Left lung (tissue), 10 donors: Measurements from ENCODE around the gene IL27RA. TPM values are rescaled to one million over a fixed set of nuclear protein-coding genes. Genes with fewer than 3 reads are reported as not detected.

Experiments used
- ATAC-seq: fragments of 200-7000 bp; cut with Tn5 transposase; one replicate; pipeline ENCODE4 v1.9.1; 2020; ENCODE audit warnings: moderate library complexity
- DNase-seq, 4 donors: peaks; one replicate each; pipeline ENCODE4 v3.0.0-alpha.2; 2013 to 2020
- H3K27ac ChIP-seq, 2 donors: fragments of 200-600 bp; sonication (generic) in 1 of 2; one replicate each; pipeline versions ENCODE4 v1.5.0 to v1.8.0; 2020 to 2021
- H3K27me3 ChIP-seq, 2 donors: fragments of 200-600 bp; sonication (generic) in 1 of 2; one replicate each; pipeline versions ENCODE4 v1.5.0 to v1.8.0; 2020 to 2021
- H3K36me3 ChIP-seq, 2 donors: fragments of 200-600 bp; sonication (generic) in 1 of 2; one replicate each; pipeline versions ENCODE4 v1.5.0 to v1.8.0; 2020 to 2021
- H3K4me1 ChIP-seq, 2 donors: fragments of 200-600 bp; one replicate each; pipeline ENCODE4 v1.8.0; 2021
- H3K4me3 ChIP-seq, 2 donors: fragments of 200-600 bp; sonication (generic) in 1 of 2; one replicate each; pipeline versions ENCODE4 v1.5.0 to v1.8.0; 2020 to 2021; ENCODE audit warnings: mild to moderate bottlenecking in 1 of 2
- H3K9me3 ChIP-seq, 2 donors: fragments of 200-600 bp; sonication (generic) in 1 of 2; one replicate each; pipeline versions ENCODE4 v1.5.0 to v1.8.0; 2020 to 2021
- CTCF ChIP-seq, 2 donors: fragments of 200-600 bp; sonication (generic) in 1 of 2; IDR thresholded peaks; one replicate each; pipeline versions ENCODE4 v1.5.0 to v1.8.0; 2021; ENCODE audit warnings: antibody characterized with exemption in 2 of 2
- intact Hi-C, 2 donors: fragments of 100-400 bp; cut with DNase I; formaldehyde crosslinking; loops; one replicate each; pipeline versions ENCODE4 v1.11.2 to v1.14.2; 2022
- polyA plus RNA-seq, 6 donors: library from polyadenylated mRNA; unstranded; fragments of 120-200 nt; gene quantifications; one replicate each; pipeline ENCODE4 v1.2.1, GENCODE V29; 2013; ENCODE audit not compliant: insufficient read length in 6 of 6
- total RNA-seq, 2 donors: library from RNA; stranded (reverse); fragmentation: NEBNext Ultra II Directional; extraction: Animal tissue kit (Norgen Biotek cat#: 25700); gene quantifications; one replicate each; pipeline ENCODE4 v1.2.1, GENCODE V29; 2021
- donor health status: DM: no; HTN: yes; CAD: no.
- donor health status: DM: no; HTN: no; CAD: no.

The IL27RA gene
- total and polyA plus RNA-seq, 8 donors: 6.7 to 17.4 (median 8.3) TPM

DNA sequence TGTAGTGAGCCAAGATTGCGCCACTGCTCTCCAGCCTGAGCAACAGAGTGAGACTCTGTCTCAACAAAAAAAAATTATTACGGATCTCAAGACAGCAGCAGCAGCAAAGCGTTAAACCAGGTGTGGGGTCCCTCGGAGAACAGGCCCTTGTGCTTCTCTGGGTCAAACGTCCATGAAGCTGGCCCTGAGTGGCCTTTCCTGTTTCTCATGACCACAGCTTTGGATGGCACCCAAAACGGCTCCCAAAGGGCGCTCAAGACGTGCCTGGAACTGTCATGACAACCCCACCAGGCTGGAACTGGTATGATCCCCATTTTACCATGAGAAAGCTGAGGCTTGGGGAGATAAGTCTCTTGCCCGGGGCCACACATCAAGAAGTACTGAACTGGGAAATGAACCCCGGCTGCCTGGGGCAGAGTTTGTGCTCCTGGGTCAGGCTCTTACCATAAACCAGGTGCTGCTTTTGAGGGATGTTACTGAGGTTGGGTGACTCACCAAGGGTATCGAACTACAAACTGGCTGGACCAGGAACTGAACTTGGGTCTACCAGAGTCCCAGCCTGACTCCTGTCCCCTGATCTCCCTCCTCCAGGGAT, 70.6 kb downstream of the IL27RA start:
- H3K27me3 ChIP-seq: no peaks in the 10 kb centered on the region
- intact Hi-C loops: no loop called here
- H3K27ac ChIP-seq: no peak overlapping the region
- DNase-seq (no peak), ATAC-seq (no peak)
- no peak for TF ChIP-seq CTCF (IDR thresholded peaks at IDR 0.05)
- H3K4me1 ChIP-seq: no peaks in the 10 kb centered on the region
- H3K36me3 ChIP-seq: peaks cover 0 to 100% of the 10 kb centered on the region in 2 donors
- H3K9me3 ChIP-seq: no peaks in the 10 kb centered on the region
- H3K4me3 ChIP-seq: no peak overlapping the region

GRCh38 chr19:14102756-14103155, 71.2 kb downstream of the IL27RA start:
- no peak for TF ChIP-seq CTCF (IDR thresholded peaks at IDR 0.05)
- Histone ChIP-seq H3K4me1 (no peaks in the 10 kb centered on the region), H3K4me3 (no peak overlapping the region), H3K9me3 (no peaks in the 10 kb centered on the region), H3K27ac (no peak overlapping the region), H3K27me3 (no peaks in the 10 kb centered on the region), H3K36me3 (peaks cover 0 to 99% of the 10 kb centered on the region in 2 donors)
- ATAC-seq (no peak), DNase-seq (no peak)
- intact Hi-C loops: no loop called here

Other genes with a start within 250 kb of the IL27RA start
- gene ZSWIM4, start 236.3 kb upstream of the IL27RA start, total RNA-seq: 10 to 100 TPM in 1 of 2 donors, 1 to 10 TPM in 1; 6.6 to 14.3 TPM
- gene ZSWIM4, start 236.3 kb upstream of the IL27RA start, polyA plus RNA-seq: 1 to 10 TPM; 5.5 to 8.6 (median 7.7) TPM
- gene NANOS3, start 154.6 kb upstream of the IL27RA start, total RNA-seq: 1 to 10 TPM in 1 of 2 donors, under 1 TPM in 1; 0.89 to 1.8 TPM
- gene NANOS3, start 154.6 kb upstream of the IL27RA start, polyA plus RNA-seq: 1 to 10 TPM; 1.3 to 3.1 (median 2.1) TPM
- gene BRME1, start 125.6 kb upstream of the IL27RA start, total RNA-seq: 1 to 10 TPM; 3.7 to 4.2 TPM
- gene BRME1, start 125.6 kb upstream of the IL27RA start, polyA plus RNA-seq: 1 to 10 TPM; 6.4 to 7.8 (median 7.3) TPM
- 10 to 100 TPM; 30.8 to 33.7 TPM for gene CC2D1A, start 125.6 kb upstream of the IL27RA start, total RNA-seq
- 10 to 100 TPM; 25.0 to 34.3 (median 29.4) TPM for gene CC2D1A, start 125.6 kb upstream of the IL27RA start, polyA plus RNA-seq
- 10 to 100 TPM in 1 of 2 donors, 1 to 10 TPM in 1; 1.3 to 17.9 TPM for gene PODNL1, start 93.3 kb upstream of the IL27RA start, total RNA-seq
- 1 to 10 TPM; 1.4 to 2.7 (median 1.7) TPM for gene PODNL1, start 93.3 kb upstream of the IL27RA start, polyA plus RNA-seq
- 10 to 100 TPM; 20.2 to 32.5 TPM for gene DCAF15, start 79.3 kb upstream of the IL27RA start, total RNA-seq
- 10 to 100 TPM; 24.5 to 33.7 (median 29.3) TPM for gene DCAF15, start 79.3 kb upstream of the IL27RA start, polyA plus RNA-seq
- 10 to 100 TPM; 16.3 to 17.4 TPM for gene RFX1, start 25.4 kb upstream of the IL27RA start, total RNA-seq
- 10 to 100 TPM in 4 of 6 donors, 1 to 10 TPM in 2; 9.1 to 13.9 (median 12.1) TPM for gene RFX1, start 25.4 kb upstream of the IL27RA start, polyA plus RNA-seq
- gene RLN3, start 3.6 kb upstream of the IL27RA start, total RNA-seq: not detected
- gene RLN3, start 3.6 kb upstream of the IL27RA start, polyA plus RNA-seq: not detected
- gene PALM3, start 30.3 kb downstream of the IL27RA start, total RNA-seq: 1 to 10 TPM; 6.0 to 8.7 TPM
- 10 to 100 TPM; 12.7 to 26.6 (median 19.0) TPM for gene PALM3, start 30.3 kb downstream of the IL27RA start, polyA plus RNA-seq
- 10 to 100 TPM in 1 of 2 donors, 1 to 10 TPM in 1; 6.3 to 10.8 TPM for gene MISP3, start 41.0 kb downstream of the IL27RA start, total RNA-seq
- 1 to 10 TPM; 1.9 to 3.2 (median 2.4) TPM for gene MISP3, start 41.0 kb downstream of the IL27RA start, polyA plus RNA-seq
- gene C19orf67, start 54.0 kb downstream of the IL27RA start, total RNA-seq: not detected
- gene C19orf67, start 54.0 kb downstream of the IL27RA start, polyA plus RNA-seq: under 1 TPM in 3 of 6 donors, not detected in 3; 0.16 to 0.21 (median 0.19) TPM
- 10 to 100 TPM; 40.4 to 56.9 TPM for gene SAMD1, start 59.0 kb downstream of the IL27RA start, total RNA-seq
- 10 to 100 TPM; 37.8 to 55.4 (median 49.0) TPM for gene SAMD1, start 59.0 kb downstream of the IL27RA start, polyA plus RNA-seq
- 100 to 1,000 TPM in 1 of 2 donors, 10 to 100 TPM in 1; 81.5 to 118 TPM for gene PRKACA, start 86.0 kb downstream of the IL27RA start, total RNA-seq
- 100 to 1,000 TPM in 2 of 6 donors, 10 to 100 TPM in 4; 83.3 to 115 (median 93.7) TPM for gene PRKACA, start 86.0 kb downstream of the IL27RA start, polyA plus RNA-seq
- 10 to 100 TPM; 10.5 to 11.4 TPM for gene ASF1B, start 104.8 kb downstream of the IL27RA start, total RNA-seq
- 10 to 100 TPM; 15.6 to 29.1 (median 17.4) TPM for gene ASF1B, start 104.8 kb downstream of the IL27RA start, polyA plus RNA-seq
- gene ADGRL1, start 174.4 kb downstream of the IL27RA start, total RNA-seq: 10 to 100 TPM; 26.4 to 26.7 TPM
- 10 to 100 TPM; 30.1 to 53.5 (median 36.8) TPM for gene ADGRL1, start 174.4 kb downstream of the IL27RA start, polyA plus RNA-seq